PC-3 (cell line): ENCODE measurements around the gene PAX5.

Experiments used
- EZH2 ChIP-seq: fragments of 300-600 bp; sonication (generic); IDR thresholded peaks from one replicate; pipeline ENCODE4 v1.6.1; 2017; ENCODE audit warnings: antibody characterized with exemption, mild to moderate bottlenecking, low read length; ENCODE audit not compliant: unreplicated experiment
- EZH2phosphoT487 ChIP-seq: fragments of 300-600 bp; sonication (generic); IDR thresholded peaks from 2 replicates; pipeline ENCODE4 v1.6.1; 2018; ENCODE audit warnings: mild to moderate bottlenecking, antibody characterized with exemption, low read length, borderline replicate concordance
- TF ChIP-seq, protein P1 (sequence below): fragments of 300-600 bp; sonication (generic); conservative IDR thresholded peaks from 2 replicates; pipeline ENCODE4 v1.5.1; 2017; ENCODE audit warnings: antibody characterized with exemption, low read depth, mild to moderate bottlenecking, low read length

DNA sequence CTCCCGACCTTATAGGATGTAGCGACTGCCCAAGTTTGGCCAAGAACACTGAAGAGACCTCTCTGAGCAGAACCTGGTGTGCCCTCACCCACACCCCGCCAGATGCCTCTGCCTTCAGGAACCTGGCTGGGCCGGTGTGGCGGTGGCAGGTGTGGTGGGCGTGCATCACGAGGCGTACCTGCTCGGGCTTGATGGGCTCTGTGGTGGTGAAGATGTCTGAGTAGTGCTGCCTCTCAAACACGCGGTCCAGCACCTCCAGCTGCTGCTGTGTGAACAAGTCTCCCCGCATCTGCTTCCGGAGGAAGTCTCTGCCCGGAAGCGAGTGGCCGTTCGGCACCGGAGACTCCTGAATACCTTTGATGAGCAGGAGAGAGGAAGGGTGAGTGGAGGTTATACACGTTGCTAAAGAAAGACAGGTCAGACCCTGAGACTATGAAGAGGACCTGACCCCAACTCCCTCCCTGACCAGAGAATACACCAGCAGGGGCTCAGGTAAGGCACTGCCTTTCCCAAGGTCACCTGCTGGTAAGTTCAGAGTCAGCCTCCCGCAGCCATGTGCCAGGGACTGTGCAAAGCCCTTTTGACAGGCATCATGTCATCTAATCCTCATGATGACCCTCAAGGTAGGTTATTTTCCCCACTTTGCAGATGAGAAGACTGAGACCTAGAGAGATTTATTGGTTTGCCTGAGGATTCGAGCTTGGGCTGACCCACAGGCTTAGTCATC, 67.5 kb downstream of the PAX5 start:
- TF ChIP-seq, protein P1, sequence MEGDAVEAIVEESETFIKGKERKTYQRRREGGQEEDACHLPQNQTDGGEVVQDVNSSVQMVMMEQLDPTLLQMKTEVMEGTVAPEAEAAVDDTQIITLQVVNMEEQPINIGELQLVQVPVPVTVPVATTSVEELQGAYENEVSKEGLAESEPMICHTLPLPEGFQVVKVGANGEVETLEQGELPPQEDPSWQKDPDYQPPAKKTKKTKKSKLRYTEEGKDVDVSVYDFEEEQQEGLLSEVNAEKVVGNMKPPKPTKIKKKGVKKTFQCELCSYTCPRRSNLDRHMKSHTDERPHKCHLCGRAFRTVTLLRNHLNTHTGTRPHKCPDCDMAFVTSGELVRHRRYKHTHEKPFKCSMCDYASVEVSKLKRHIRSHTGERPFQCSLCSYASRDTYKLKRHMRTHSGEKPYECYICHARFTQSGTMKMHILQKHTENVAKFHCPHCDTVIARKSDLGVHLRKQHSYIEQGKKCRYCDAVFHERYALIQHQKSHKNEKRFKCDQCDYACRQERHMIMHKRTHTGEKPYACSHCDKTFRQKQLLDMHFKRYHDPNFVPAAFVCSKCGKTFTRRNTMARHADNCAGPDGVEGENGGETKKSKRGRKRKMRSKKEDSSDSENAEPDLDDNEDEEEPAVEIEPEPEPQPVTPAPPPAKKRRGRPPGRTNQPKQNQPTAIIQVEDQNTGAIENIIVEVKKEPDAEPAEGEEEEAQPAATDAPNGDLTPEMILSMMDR, result no peak
- no peak for TF ChIP-seq EZH2
- no peak for TF ChIP-seq EZH2phosphoT487
